ENCODE results near the gene PTPRR. TPM values are rescaled to one million over a fixed set of nuclear protein-coding genes. Genes with fewer than 3 reads are reported as not detected.

PTPRR gene
- total RNA-seq, 3 donors from 2014 or later = 16.6 to 46.9 (median 25.1) TPM

DNA sequence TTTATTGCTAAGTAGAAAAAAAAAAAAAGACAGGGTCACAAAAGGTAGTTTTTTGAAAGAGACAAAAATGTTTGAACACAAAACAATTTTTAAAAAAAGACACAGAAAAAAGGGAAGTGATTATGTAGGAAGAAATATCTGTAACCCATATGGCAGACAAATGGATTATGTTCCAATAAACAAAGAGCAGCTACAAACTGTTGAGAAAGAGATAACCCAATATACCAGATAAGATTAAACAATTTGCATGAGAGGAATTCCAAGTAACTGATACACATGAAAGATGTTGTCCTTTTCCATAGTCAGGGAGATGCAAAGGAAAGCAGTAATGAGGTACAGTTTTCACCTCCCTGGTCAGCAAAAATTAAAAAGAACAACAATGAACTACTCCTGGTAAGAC lies 44.9 kb downstream of the PTPRR start:
- Histone ChIP-seq H3K4me1 (ENCODE audit: low read depth) (no peaks in the 10 kb centered on the region), H3K9me3 (no peaks in the 10 kb centered on the region), H3K36me3 (ENCODE audit: low read depth) (no peaks in the 10 kb centered on the region), H3K4me3 (no peak overlapping the region)
- ATAC-seq (no peak), DNase-seq (no peak)
- TF ChIP-seq, protein P1, sequence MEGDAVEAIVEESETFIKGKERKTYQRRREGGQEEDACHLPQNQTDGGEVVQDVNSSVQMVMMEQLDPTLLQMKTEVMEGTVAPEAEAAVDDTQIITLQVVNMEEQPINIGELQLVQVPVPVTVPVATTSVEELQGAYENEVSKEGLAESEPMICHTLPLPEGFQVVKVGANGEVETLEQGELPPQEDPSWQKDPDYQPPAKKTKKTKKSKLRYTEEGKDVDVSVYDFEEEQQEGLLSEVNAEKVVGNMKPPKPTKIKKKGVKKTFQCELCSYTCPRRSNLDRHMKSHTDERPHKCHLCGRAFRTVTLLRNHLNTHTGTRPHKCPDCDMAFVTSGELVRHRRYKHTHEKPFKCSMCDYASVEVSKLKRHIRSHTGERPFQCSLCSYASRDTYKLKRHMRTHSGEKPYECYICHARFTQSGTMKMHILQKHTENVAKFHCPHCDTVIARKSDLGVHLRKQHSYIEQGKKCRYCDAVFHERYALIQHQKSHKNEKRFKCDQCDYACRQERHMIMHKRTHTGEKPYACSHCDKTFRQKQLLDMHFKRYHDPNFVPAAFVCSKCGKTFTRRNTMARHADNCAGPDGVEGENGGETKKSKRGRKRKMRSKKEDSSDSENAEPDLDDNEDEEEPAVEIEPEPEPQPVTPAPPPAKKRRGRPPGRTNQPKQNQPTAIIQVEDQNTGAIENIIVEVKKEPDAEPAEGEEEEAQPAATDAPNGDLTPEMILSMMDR (IDR thresholded peaks at IDR 0.05) = no peak
- intact Hi-C loops (cut with DNase I, micrococcal nuclease) = no loop called here

DNA sequence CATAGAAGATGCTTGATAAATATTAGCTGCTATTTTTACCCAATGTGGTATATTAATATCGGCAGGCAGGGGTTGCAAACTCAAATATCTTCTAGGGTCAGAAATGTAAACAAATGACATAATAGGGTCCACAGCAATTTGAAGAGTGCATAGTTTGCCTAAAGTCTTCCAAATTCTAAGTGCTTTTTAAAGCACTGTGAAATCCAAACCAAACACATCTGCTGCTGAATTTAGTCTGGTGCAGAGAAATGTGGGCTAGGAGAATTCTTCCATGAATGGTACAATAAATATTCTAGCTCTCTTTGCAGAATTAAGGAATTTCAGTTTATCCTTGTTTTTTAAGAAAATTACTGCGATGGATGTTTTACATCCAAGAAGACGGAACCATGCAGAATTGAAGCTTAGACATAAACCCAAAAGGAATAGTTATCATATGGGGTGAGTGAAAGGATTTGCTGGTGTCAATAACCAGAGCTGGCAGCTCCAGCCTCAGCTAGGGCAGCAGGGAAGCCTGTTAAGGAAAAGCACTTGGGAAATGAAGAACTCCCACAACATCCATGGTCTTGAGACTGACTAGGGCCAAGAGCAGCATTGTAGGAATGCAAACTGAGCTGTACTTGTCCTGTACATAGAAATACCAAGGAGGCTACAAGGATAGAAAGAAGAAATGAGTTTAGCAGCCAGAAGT lies 65.5 kb downstream of the PTPRR start:
- TF ChIP-seq, protein P1 (IDR thresholded peaks at IDR 0.05) = no peak
- no peak for ATAC-seq
- intact Hi-C loops (cut with DNase I, micrococcal nuclease) = no loop called here
- Histone ChIP-seq H3K4me3 (no peak overlapping the region), H3K9me3 (no peaks in the 10 kb centered on the region), H3K4me1 (ENCODE audit: low read depth) (no peaks in the 10 kb centered on the region), H3K36me3 (ENCODE audit: low read depth) (no peaks in the 10 kb centered on the region)
- DNase-seq = no peak

DNA sequence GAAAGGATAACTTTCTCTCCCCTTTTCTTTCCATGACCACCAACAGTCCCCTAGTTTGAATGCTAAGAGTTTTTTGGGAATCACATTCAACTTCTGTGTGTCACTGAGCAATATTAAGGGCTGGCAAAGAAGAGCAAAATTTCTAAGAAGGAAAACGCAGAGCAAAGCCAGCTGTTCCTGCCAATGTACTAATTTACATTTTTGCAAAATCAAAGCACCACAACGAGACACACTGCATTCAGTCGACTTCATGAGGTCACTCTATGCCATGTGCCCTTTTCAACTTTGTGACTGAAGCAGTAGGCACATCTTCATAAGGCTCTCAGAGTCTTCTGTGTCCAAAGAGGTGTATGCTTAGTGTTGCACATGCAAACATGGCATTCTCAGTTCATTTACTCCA lies 66.4 kb downstream of the PTPRR start:
- no peak overlapping the region for H3K4me3 ChIP-seq
- DNase-seq = no peak
- H3K4me1 ChIP-seq (ENCODE audit: low read depth) = no peaks in the 10 kb centered on the region
- no peak for ATAC-seq
- H3K9me3 ChIP-seq = no peaks in the 10 kb centered on the region
- no peaks in the 10 kb centered on the region for H3K36me3 ChIP-seq (ENCODE audit: low read depth)
- TF ChIP-seq, protein P1 (IDR thresholded peaks at IDR 0.05) = no peak
- intact Hi-C loops (cut with DNase I, micrococcal nuclease) = no loop called here

DNA sequence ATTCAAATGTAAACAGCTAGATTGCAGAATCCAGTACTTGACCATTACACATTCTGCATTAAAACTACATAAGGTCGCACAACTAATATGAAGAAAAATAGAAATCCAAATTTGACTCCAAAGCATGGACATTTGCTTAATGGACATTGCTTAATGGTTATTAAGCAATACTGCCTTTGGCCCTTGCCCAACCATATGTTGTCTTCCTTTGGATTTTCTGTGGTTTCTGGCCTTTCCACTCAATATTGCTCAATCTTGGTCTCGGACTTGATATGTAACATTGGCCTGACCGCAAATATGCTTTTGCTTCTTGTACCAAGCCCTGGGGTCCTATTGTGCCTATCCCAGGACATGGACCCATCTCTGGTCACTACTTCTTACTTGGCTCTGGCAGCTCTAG lies 67.2 kb downstream of the PTPRR start:
- peak; percentile 18 for ATAC-seq

DNA sequence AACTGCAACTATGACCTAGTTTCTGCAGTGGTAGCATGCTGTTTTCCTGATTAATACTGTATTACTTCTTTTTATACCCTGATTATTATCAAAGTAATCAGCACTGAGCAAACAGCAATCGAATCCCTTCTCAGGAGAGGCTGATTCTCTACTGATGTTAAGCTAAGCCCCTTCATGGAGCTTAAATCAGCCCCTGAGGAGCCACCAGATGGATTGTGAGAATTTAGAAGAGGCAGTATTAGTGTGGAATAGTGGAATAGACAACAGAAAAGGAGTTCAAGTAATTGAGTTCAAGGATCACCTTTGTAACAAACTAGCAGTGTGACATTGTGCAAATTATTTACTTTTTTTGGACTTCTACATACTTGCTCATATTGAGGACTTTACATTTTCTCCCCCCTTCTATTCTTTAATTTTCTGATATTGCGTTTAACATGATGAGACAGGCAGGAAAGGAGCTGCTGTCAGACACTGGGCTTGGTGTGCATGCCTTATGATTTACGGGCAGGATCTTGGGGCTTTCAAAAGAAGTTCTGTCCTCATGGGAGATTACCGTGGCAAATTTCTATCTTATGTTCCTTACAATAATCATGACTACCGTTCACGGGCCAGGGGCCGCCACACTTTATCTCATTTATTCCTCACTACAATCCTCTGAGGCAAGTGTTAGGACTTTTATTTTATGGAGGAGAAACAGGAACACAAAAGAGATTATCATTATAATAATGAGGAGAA lies 68.0 kb downstream of the PTPRR start:
- TF ChIP-seq, protein P1 (IDR thresholded peaks at IDR 0.05) = no peak
- intact Hi-C loops (cut with DNase I, micrococcal nuclease) = no loop called here
- no peak overlapping the region for H3K4me3 ChIP-seq
- no peaks in the 10 kb centered on the region for H3K4me1 ChIP-seq (ENCODE audit: low read depth)
- DNase-seq = no peak
- H3K9me3 ChIP-seq = no peaks in the 10 kb centered on the region
- no peaks in the 10 kb centered on the region for H3K36me3 ChIP-seq (ENCODE audit: low read depth)
- no peak for ATAC-seq

More for the DNA sequence above, 67.2 kb downstream of the PTPRR start:
- Histone ChIP-seq H3K4me3 (no peak overlapping the region), H3K4me1 (ENCODE audit: low read depth) (no peaks in the 10 kb centered on the region), H3K36me3 (ENCODE audit: low read depth) (no peaks in the 10 kb centered on the region), H3K9me3 (no peaks in the 10 kb centered on the region)
- TF ChIP-seq, protein P1 (IDR thresholded peaks at IDR 0.05) = no peak
- peak in 1 of 3 donors; percentile 35 for DNase-seq
- intact Hi-C loops (cut with DNase I, micrococcal nuclease) = no loop called here
